BJ (cell line): Measurements from ENCODE around the gene OR10A3. TPM values are rescaled to one million over a fixed set of nuclear protein-coding genes. Genes with fewer than 3 reads are reported as not detected.

ENCODE experiments used
- CTCF ChIA-PET: fragments of 350-600 bp; formaldehyde crosslinking; extraction: SDS; loops from one replicate; lab custom pipeline; 2021; ENCODE audit warnings: antibody characterized with exemption, inconsistent platforms; lab: Yijun Ruan, JAX
- POLR2A ChIA-PET: fragments of 300-600 bp; sonication (Branson Sonifier 250); formaldehyde crosslinking; extraction: SDS; loops from one replicate; lab custom pipeline; 2021; ENCODE audit warnings: antibody characterized with exemption; lab: Charles Lee
- DNase-seq: peaks from one replicate; pipeline ENCODE4 v3.0.0-alpha.2; 2011; ENCODE audit warnings: low read depth
- H3K27me3 ChIP-seq: 2 replicates; pipeline ENCODE4 v1.6.0; 2011; ENCODE audit warnings: low read length; ENCODE audit not compliant: control insufficient read depth, insufficient read depth
- H3K36me3 ChIP-seq: 2 replicates; pipeline ENCODE4 v1.5.1; 2011; ENCODE audit warnings: low read length; ENCODE audit not compliant: control insufficient read depth, insufficient read depth
- H3K4me3 ChIP-seq: 2 replicates; pipeline ENCODE4 v1.5.1; 2011; ENCODE audit warnings: low read depth, mild to moderate bottlenecking, control low read depth, low read length
- polyA plus RNA-seq: library from polyadenylated mRNA; depleted of rRNA; stranded (reverse); fragments of >200 nt; gene quantifications from 2 replicates; pipeline ENCODE4 v1.2.3, GENCODE V29; 2011
- TF ChIP-seq, protein P1 (sequence below): IDR thresholded peaks from 2 replicates; pipeline ENCODE4 v1.5.1; 2011; ENCODE audit warnings: low read depth, mild to moderate bottlenecking, control low read depth, inconsistent platforms, low read length, moderate library complexity; ENCODE audit not compliant: insufficient read depth

OR10A3 gene
- polyA plus RNA-seq, 1 experiment = 0.07 TPM

DNA sequence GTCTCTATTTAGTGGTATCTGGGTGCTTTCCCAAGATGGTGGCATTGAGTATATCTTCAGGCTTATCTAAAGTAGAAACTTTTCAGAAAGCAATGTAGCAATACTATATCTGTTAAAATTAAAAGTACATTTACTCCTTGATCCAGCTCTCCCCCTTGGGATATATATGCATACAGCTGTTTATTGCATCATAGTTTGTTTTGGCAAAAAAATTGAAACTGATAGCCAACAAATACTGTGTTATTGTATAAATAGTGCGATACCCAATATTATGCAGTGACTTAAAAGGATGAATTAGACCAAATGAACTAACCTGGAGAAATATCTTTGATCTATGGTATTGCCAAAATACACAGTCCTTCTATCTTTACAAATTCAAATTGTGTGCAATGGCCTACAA lies 8.4 kb upstream of the OR10A3 start:
- H3K27me3 ChIP-seq = no peaks in the 10 kb centered on the region
- H3K4me3 ChIP-seq = no peak overlapping the region
- TF ChIP-seq, protein P1, sequence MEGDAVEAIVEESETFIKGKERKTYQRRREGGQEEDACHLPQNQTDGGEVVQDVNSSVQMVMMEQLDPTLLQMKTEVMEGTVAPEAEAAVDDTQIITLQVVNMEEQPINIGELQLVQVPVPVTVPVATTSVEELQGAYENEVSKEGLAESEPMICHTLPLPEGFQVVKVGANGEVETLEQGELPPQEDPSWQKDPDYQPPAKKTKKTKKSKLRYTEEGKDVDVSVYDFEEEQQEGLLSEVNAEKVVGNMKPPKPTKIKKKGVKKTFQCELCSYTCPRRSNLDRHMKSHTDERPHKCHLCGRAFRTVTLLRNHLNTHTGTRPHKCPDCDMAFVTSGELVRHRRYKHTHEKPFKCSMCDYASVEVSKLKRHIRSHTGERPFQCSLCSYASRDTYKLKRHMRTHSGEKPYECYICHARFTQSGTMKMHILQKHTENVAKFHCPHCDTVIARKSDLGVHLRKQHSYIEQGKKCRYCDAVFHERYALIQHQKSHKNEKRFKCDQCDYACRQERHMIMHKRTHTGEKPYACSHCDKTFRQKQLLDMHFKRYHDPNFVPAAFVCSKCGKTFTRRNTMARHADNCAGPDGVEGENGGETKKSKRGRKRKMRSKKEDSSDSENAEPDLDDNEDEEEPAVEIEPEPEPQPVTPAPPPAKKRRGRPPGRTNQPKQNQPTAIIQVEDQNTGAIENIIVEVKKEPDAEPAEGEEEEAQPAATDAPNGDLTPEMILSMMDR = no peak
- no peak for DNase-seq
- ChIA-PET POLR2A (no interaction called here), CTCF (no interaction called here)
- H3K36me3 ChIP-seq = no peaks in the 10 kb centered on the region

DNA sequence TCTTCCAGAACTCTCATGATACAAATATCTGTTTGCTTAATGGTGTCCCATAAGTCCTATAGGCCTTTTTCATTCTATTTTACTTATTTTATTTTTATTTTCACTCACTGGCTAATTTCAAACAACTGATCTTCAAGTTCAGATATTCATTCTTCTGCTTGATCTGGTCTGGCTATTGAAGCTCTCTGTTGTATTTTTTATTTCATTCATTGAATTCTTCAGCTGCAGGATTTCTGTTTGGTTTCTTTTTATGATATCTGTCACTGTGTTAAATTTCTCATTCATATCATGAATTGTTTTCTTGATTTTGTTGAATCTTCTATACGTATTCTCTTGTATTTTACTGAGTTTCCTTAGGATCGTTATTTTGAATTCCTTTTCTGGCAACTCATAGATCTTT lies 2.6 kb upstream of the OR10A3 start:
- Histone ChIP-seq H3K36me3 (no peaks in the 10 kb centered on the region), H3K4me3 (no peak overlapping the region), H3K27me3 (no peaks in the 10 kb centered on the region)
- ChIA-PET CTCF (interaction anchor here (2.5 kb wide), 1 partner anchor 16 kb away, joined by 7 read pairs; no protein-coding TSS in a partner anchor), POLR2A (no interaction called here)
- no peak for DNase-seq
- TF ChIP-seq, protein P1 = no peak

DNA sequence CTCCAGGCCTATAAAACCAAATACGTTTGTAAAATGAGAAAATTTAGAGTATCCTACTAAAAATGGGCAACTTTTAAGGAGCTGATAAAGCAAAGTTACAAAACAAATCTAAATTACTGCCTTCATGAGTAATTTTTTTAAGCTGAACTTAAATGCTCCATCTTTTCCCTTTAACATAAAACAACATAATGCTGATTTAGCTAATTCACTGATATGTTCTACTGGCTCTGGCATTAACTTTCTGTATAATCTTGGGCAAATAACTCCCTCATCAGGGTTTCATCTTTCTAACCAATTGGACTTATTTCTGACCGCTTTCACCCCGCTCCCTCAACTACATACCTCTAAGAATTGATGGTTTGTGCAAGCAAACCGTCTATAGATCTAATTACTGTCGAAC lies 362 bp downstream of the OR10A3 start:
- TF ChIP-seq, protein P1 = no peak
- Histone ChIP-seq H3K36me3 (no peaks in the 10 kb centered on the region), H3K27me3 (no peaks in the 10 kb centered on the region), H3K4me3 (no peak overlapping the region)
- no peak for DNase-seq
- CTCF ChIA-PET = no interaction called here
- POLR2A ChIA-PET = no interaction called here

DNA sequence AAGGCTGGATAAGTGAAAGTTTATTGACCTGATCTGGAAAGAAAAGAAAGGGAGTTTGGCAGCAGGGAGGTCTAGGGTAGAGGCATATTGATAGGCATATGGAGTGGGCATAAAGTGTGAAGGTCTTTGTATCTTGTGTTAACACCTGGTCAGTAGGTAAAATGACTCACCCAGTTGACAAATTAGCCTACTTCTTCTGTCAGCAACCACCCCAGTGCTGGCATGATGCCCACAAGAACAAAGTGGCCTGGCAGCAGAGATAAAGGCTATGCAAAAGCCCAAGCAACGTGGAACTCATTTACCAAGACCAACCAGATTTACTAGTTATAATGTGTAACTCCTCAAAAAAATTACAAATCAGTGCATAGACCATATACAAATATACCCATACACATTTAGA lies 4.9 kb downstream of the OR10A3 start:
- no peak for DNase-seq
- ChIA-PET POLR2A (no interaction called here), CTCF (interaction anchor here (1.0 kb wide), 1 partner anchor 11 kb away, joined by 3 read pairs; no protein-coding TSS in a partner anchor)
- TF ChIP-seq, protein P1 = no peak
- H3K36me3 ChIP-seq = no peaks in the 10 kb centered on the region
- H3K4me3 ChIP-seq = no peak overlapping the region
- no peaks in the 10 kb centered on the region for H3K27me3 ChIP-seq

DNA sequence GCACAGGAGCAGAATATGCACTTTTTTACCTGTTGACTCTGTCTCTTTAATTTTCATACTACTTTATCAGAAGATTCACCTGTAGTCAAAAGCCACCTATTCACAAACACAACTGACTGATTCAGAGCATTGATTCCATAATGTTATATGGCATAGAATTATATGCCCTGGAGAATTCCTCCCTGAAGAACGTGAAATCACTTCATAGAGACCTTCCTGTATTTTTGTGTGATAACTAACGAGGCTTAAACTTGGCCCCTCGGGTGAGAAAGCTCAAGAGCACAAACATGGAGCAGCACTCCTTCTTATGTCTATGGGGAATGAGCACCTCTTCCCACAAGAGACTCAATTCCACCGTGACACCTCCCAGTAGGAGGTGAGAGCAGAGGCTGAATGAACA lies 10.3 kb downstream of the OR10A3 start, which contains the start of gene OR10A6:
Gene OR10A6 (minus strand): TSS at position 101 of the 400 bp plus-strand sequence. CDS start 2,606 bp downstream, outside the sequence.
- Histone ChIP-seq H3K27me3 (no peaks in the 10 kb centered on the region), H3K36me3 (no peaks in the 10 kb centered on the region), H3K4me3 (no peak within 1 kb of the TSS)
- ChIA-PET POLR2A (no interaction called here), CTCF (no interaction called here)
- no peak for DNase-seq
- TF ChIP-seq, protein P1 = no peak
